NCI-H510A treated with DMSO at 0.1 percent for 48 hours (cell line): ENCODE results near the gene IGSF6.
"Not testable (repeated sequence)": the region's sequence is repeated elsewhere in the genome, so short reads cannot be mapped to it uniquely, and the experiment has no call there.

Source experiments
- DNase-seq: peaks from one replicate; lab custom pipeline; 2025; lab: John Stamatoyannopoulos, UW

Gene IGSF6

GRCh38 chr16:21652453-21652852 lies at the start of gene IGSF6:
Gene IGSF6 (minus strand): TSS chr16:21652608. CDS start chr16:21652598, 10 bp downstream.
- DNase-seq: no peak

GRCh38 chr16:21701271-21701670 lies 48.9 kb upstream of the IGSF6 start:
- DNase-seq: no peak

GRCh38 chr16:21698169-21699032 lies 46.0 kb upstream of the IGSF6 start:
- no peak for DNase-seq

- no peak for DNase-seq
Measured at GRCh38 chr16:21697032-21697431, 44.6 kb upstream of the IGSF6 start.

- DNase-seq: no peak
Measured at GRCh38 chr16:21694609-21695008, 42.2 kb upstream of the IGSF6 start.

GRCh38 chr16:21690967-21691366 lies 38.6 kb upstream of the IGSF6 start:
- DNase-seq: not testable (repeated sequence)

- no peak for DNase-seq
Measured at GRCh38 chr16:21689107-21689506, 36.7 kb upstream of the IGSF6 start.

GRCh38 chr16:21685034-21685455 lies 32.6 kb upstream of the IGSF6 start:
- DNase-seq: no peak

GRCh38 chr16:21684199-21684598 lies 31.8 kb upstream of the IGSF6 start:
- DNase-seq: no peak

GRCh38 chr16:21683184-21683583 lies 30.8 kb upstream of the IGSF6 start:
- DNase-seq: no peak

- not testable (repeated sequence) for DNase-seq
Measured at GRCh38 chr16:21680714-21681113, 28.3 kb upstream of the IGSF6 start.

GRCh38 chr16:21674456-21674855 lies 22.0 kb upstream of the IGSF6 start:
- DNase-seq: not testable (repeated sequence)

GRCh38 chr16:21673469-21673868 lies 21.1 kb upstream of the IGSF6 start:
- no peak for DNase-seq

GRCh38 chr16:21667575-21667974 lies 15.2 kb upstream of the IGSF6 start:
- DNase-seq: no peak

GRCh38 chr16:21666772-21667171 lies 14.4 kb upstream of the IGSF6 start:
- DNase-seq: no peak

- DNase-seq: no peak
Measured at GRCh38 chr16:21664801-21665492, 12.5 kb upstream of the IGSF6 start.

- DNase-seq: peak; percentile 22
Measured at GRCh38 chr16:21663889-21664647, 11.7 kb upstream of the IGSF6 start, which contains the start of gene OTOA. Gene OTOA (plus strand): TSS chr16:21663968. CDS start chr16:21678515, 14,547 bp downstream.

- no peak for DNase-seq
Measured at GRCh38 chr16:21659124-21659523, 6.7 kb upstream of the IGSF6 start.

- DNase-seq: peak; percentile 63
Measured at GRCh38 chr16:21656795-21657768, 4.7 kb upstream of the IGSF6 start.

GRCh38 chr16:21654881-21655280 lies 2.5 kb upstream of the IGSF6 start:
- no peak for DNase-seq

GRCh38 chr16:21654466-21654865 lies 2.1 kb upstream of the IGSF6 start:
- DNase-seq: no peak
